Esophagus (tissue), 2 donors: Measurements from ENCODE around the gene SFMBT2. TPM values are rescaled to one million over a fixed set of nuclear protein-coding genes. Genes with fewer than 3 reads are reported as not detected.
"Not testable (repeated sequence)": the region's sequence is repeated elsewhere in the genome, so short reads cannot be mapped to it uniquely, and the experiment has no call there.

ENCODE experiments used
- H3K27ac ChIP-seq, 2 donors: one replicate each; pipeline ENCODE4 v1.5.1; 2013; ENCODE audit warnings: low read depth in 2 of 2, mild to moderate bottlenecking in 2 of 2, inconsistent platforms in 1 of 2, low read length in 1 of 2, moderate library complexity in 1 of 2
- H3K27me3 ChIP-seq, 2 donors: one replicate each; pipeline ENCODE4 v1.6.1; 2013; ENCODE audit warnings: low read length in 2 of 2, control low read depth in 1 of 2, mild to moderate bottlenecking in 1 of 2; ENCODE audit not compliant: insufficient read depth in 2 of 2, control insufficient read depth in 1 of 2
- H3K36me3 ChIP-seq, 2 donors: one replicate each; pipeline ENCODE4 v1.6.1; 2013; ENCODE audit warnings: low read length in 1 of 2; ENCODE audit not compliant: control insufficient read depth in 2 of 2, insufficient read depth in 2 of 2
- H3K4me1 ChIP-seq, 2 donors: one replicate each; pipeline ENCODE4 v1.6.1; 2013; ENCODE audit warnings: low read length in 1 of 2; ENCODE audit not compliant: control insufficient read depth in 2 of 2, insufficient read depth in 2 of 2
- H3K4me3 ChIP-seq, 2 donors: one replicate each; pipeline ENCODE4 v1.5.1; 2013; ENCODE audit warnings: low read length in 2 of 2, mild to moderate bottlenecking in 2 of 2, low read depth in 1 of 2, moderate library complexity in 1 of 2
- H3K9me3 ChIP-seq, 2 donors: one replicate each; pipeline ENCODE4 v1.6.1; 2013; ENCODE audit warnings: mild to moderate bottlenecking in 2 of 2, low read depth in 1 of 2, low read length in 1 of 2, moderate library complexity in 1 of 2; ENCODE audit not compliant: control insufficient read depth in 2 of 2, insufficient read depth in 1 of 2
- WGBS, 2 donors: extraction: QIAGEN DNeasy Blood & Tissue Kit; methylation state at CpG; one replicate each; pipeline ENCODE4 v1.1.7; 2013; 5-methylcytosine and 5-hydroxymethylcytosine counted together
- polyA plus RNA-seq, 2 donors: library from polyadenylated mRNA; stranded (reverse); fragments of 200-250 nt; gene quantifications; one replicate each; pipeline ENCODE4 v1.2.3, GENCODE V29; 2013
- donor health status: healthy with polysubstance abuse.
- donor health status: Bipolar disorder and iron deficiency.

The SFMBT2 gene
- polyA plus RNA-seq, 2 donors = 0.45 to 0.55 TPM

DNA sequence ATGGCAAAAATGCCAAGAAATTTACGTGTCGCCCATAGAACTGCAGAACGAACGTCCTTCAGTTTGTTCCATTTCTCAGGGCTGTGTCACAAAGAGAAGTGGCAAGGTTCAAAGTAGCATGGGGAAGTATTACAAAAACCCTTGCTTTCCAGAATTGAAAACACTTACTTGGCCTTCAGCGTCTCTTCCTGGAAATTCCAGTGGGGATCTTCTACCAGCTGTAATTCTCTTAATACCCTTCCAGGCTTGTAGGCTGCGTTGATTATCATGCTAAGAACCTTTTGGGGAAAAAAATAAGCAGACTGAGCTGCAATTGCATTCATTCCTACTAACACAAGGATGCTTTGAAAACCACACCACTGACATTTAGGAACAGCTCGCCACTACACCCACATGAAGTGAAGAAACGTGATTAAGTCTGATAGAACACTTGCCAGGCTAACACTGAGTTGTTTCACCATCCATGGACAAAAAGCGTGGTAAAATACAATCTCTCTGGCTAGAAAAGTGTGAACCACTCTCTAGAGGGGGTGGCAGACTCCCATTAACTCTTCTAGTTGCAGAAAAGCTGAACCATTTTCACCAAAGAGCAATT lies 222.3 kb downstream of the SFMBT2 start:
- H3K4me1 ChIP-seq = no peaks in the 10 kb centered on the region
- no peaks in the 10 kb centered on the region for H3K36me3 ChIP-seq
- WGBS, 2 donors = 81 to 82% methylated on average over 9 of the region's 9 CpGs
- H3K4me3 ChIP-seq = no peak overlapping the region
- no peaks in the 10 kb centered on the region for H3K9me3 ChIP-seq
- no peaks in the 10 kb centered on the region for H3K27me3 ChIP-seq
- no peak overlapping the region for H3K27ac ChIP-seq

DNA sequence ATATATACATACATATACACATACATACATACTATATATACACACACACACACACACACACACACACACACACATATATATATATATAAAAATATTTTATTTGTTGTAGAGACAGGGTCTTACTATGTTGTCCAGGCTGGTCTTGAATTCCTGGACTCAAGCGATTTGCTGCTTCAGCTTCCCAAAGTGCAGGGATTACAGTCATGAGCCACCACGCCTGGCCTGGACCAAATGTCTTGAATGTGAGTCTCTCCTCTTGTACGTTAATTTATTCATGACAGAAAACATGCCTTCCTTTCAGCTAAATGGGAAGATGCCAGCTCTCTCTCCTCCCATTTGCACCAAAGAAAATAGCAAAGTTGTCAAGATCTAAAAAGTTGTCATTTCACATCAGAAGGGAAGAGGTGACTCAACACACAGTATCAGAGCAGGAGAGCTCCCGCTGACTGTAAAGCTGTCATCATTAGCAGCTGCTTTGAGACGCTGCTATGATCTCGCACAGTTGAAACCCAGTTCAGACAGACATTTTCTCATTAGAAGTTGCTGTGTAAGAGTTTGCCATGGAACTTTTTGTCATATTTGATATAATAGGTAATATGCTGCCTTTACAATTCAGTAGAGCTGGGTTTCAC lies 224.3 kb downstream of the SFMBT2 start:
- Histone ChIP-seq H3K9me3 (no peaks in the 10 kb centered on the region), H3K27me3 (no peaks in the 10 kb centered on the region), H3K36me3 (no peaks in the 10 kb centered on the region), H3K4me3 (no peak overlapping the region), H3K4me1 (no peaks in the 10 kb centered on the region), H3K27ac (no peak overlapping the region)
- WGBS, 2 donors = 86 to 90% methylated on average over 6 of the region's 6 CpGs

DNA sequence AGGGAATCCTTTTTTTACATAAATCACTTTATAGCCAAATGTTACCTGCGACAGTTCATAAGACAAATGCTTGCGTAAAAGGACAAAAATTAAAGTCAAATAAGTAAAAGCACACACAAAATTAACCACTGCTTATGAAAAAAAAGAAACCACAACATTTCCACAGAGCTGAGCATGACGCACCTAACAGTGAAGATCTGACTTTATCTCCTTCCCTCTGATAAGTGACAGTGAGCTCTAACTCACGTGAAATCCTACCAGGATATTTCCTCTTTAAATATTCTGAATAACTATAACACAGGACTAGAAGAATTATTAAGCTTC lies 225.5 kb downstream of the SFMBT2 start:
- Histone ChIP-seq H3K36me3 (no peaks in the 10 kb centered on the region), H3K27me3 (no peaks in the 10 kb centered on the region), H3K4me1 (no peaks in the 10 kb centered on the region), H3K4me3 (no peak overlapping the region), H3K9me3 (no peaks in the 10 kb centered on the region), H3K27ac (no peak overlapping the region)
- WGBS, 2 donors = 75 to 80% methylated on average over 4 of the region's 4 CpGs

DNA sequence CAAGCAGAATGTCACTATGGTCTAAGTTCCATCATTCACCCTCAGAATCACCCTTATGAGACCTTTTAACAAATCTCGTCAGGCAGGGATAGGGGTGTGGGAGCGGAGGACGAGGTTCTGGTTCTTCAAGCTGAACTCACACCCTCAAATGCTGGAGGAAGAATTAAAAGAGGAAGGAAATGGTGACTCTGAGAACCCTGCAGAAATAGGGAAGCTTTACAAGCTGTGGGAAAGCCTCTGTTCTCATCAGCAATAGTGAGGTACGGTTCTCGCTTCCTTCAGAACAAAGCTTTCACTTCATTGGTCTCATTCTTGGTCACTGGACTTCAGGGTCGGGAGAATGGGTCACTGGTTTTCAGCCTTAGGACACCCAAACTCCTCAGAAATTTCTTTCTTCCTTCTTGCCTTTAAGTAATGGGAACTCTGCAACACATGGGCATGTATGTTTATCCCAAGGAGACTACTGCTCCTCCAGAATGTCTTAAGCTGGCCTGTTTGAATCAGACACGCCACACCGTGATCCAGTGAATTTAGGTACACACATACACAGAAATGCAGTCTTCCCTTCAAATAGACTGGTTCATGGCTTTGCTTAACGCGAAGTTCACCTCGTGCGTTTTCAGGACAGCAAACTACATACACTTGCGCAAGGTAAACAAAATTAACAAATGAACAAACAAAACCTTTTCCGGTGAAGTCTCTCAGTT lies 226.0 kb downstream of the SFMBT2 start:
- Histone ChIP-seq H3K27ac (no peak overlapping the region), H3K4me1 (no peaks in the 10 kb centered on the region), H3K4me3 (no peak overlapping the region), H3K27me3 (no peaks in the 10 kb centered on the region), H3K36me3 (no peaks in the 10 kb centered on the region), H3K9me3 (no peaks in the 10 kb centered on the region)
- WGBS, 2 donors = 87 to 89% methylated on average over 14 of the region's 14 CpGs

DNA sequence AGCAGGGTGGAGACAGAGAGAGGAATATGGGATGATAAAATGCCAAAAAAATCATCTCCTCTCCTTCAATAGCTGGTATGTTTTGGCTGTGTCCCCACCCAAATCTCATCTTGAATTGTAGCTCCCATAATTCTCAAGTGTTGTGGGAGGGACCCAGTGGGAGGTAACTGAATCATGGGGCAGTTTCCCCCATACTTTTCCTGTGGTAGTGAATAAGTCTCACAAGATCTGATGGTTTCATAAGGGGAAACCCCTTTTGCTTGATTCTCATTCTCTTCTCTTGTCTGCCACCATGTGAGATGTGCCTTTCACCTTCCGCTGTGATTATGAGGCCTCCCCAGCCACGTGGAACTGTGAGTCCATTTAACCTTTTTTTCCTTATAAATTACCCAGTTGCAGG lies 226.7 kb downstream of the SFMBT2 start:
- H3K27me3 ChIP-seq, H3K9me3 ChIP-seq, H3K27ac ChIP-seq, H3K4me3 ChIP-seq, H3K36me3 ChIP-seq, H3K4me1 ChIP-seq: not testable (repeated sequence)
- WGBS, 2 donors = 81 to 90% methylated on average over 2 of the region's 2 CpGs

DNA sequence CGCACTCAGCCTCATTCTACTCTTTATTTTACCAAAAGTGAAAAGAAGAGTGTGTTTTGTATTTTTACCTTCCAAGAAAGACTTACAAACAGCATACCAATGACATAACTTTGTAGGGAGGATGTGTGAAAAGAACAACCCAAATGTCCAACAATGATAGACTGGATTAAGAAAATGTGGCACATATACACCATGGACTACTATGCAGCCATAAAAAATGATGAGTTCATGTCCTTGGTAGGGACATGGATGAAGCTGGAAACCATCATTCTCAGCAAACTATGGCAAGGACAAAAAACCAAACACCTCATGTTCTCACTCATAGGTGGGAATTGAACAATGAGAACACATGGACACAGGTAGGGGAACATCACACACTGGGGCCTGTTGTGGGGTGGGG lies 228.5 kb downstream of the SFMBT2 start:
- not testable (repeated sequence) for H3K27me3 ChIP-seq, H3K27ac ChIP-seq, H3K9me3 ChIP-seq, H3K4me3 ChIP-seq, H3K4me1 ChIP-seq, H3K36me3 ChIP-seq
- whole genome bisulfite sequencing, 2 donors = 95 to 97% methylated on average over 1 of the region's 1 CpG

DNA sequence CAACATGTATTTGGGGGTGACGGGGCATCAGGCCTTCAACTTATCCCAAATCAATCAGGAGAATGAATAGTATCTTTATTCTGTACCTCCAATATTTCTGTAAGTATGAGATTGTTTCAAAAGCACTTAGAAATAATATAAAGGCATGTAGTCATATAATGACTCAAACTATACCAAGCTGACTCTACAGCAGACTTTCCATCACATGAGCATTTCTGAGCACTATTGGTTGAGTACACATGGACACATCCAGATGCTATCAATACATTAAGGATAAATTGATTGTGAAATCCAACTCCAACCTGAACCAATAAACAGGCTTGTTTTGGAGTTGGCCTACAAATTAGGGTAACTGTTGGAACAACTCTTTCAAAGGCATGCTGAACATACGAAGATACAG lies 229.4 kb downstream of the SFMBT2 start:
- Histone ChIP-seq H3K4me1 (no peaks in the 10 kb centered on the region), H3K27ac (no peak overlapping the region), H3K9me3 (no peaks in the 10 kb centered on the region), H3K4me3 (no peak overlapping the region), H3K36me3 (no peaks in the 10 kb centered on the region), H3K27me3 (no peaks in the 10 kb centered on the region)
- WGBS, 2 donors = 92 to 95% methylated on average over 2 of the region's 2 CpGs

DNA sequence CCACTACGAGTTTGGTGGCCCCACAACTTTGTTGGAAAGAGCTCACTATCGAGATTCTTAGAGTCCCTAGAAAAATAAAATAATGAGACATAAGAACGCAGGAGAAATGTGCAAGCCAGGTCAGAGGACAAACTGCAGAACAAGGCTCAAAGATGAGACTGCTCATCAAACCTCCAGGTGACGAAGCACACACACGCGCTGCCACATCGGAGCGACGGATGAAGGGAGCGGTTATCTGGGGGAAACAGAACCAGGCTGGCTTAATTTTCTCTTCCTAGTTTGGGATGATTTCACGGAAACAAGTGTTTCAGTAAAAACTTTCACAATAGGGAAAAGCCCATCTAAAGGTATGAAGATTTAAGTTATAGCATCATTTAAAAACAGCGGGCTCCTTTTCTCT lies 231.3 kb downstream of the SFMBT2 start:
- Histone ChIP-seq H3K36me3 (no peaks in the 10 kb centered on the region), H3K9me3 (peaks cover 0 to 3% of the 10 kb centered on the region in 2 donors), H3K27ac (no peak overlapping the region), H3K4me3 (no peak overlapping the region), H3K27me3 (no peaks in the 10 kb centered on the region), H3K4me1 (no peaks in the 10 kb centered on the region)
- WGBS, 2 donors = 89% methylated on average over 12 of the region's 12 CpGs

DNA sequence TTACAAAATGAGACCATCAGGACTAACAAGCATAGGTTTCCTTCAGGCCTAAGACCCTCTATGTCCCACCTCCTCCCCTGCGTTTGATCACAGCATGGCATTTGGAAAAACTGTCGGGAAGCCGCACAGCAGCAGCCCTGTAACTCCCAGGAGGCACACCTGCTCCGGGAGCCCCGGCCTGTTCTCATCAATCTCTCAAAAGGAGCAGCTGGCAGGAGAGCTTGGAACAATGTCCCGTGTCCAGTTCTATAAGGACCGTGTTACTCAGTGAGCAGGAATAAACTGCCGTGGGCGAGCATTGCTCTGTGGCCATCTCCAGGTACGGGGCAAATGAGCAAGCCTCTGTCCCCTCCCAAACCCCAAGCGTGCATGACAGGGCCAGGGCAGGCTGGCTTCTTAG lies 236.9 kb downstream of the SFMBT2 start:
- H3K9me3 ChIP-seq = peaks cover 0 to 3% of the 10 kb centered on the region in 2 donors
- H3K4me3 ChIP-seq = no peak overlapping the region
- H3K27me3 ChIP-seq = no peaks in the 10 kb centered on the region
- H3K4me1 ChIP-seq = no peaks in the 10 kb centered on the region
- no peak overlapping the region for H3K27ac ChIP-seq
- WGBS, 2 donors = 84 to 90% methylated on average over 11 of the region's 11 CpGs
- H3K36me3 ChIP-seq = peaks cover 0 to 15% of the 10 kb centered on the region in 2 donors

DNA sequence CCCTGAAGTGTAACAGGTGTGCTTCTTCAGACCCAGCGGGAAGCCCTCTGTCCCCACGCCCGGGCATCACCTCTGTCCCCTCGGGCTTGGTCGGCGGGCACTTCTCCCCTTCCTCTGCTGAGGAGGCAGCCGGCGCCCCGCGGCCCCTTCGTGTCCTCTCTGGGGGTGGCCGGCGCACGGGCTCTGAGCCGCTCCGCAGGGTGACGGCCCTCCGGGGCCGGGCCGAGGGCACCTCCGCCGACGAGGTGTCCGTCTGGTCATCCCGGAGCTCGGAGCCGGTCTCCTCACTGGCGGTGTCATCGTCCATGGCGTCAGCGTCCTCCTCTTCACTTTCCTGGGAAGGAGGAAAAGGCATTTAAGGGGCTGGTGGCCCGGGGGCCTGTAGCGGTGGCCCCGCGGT lies 239.0 kb downstream of the SFMBT2 start:
- Histone ChIP-seq H3K27me3 (no peaks in the 10 kb centered on the region), H3K36me3 (peaks cover 0 to 15% of the 10 kb centered on the region in 2 donors), H3K4me3 (no peak overlapping the region), H3K9me3 (peaks cover 0 to 3% of the 10 kb centered on the region in 2 donors), H3K4me1 (no peaks in the 10 kb centered on the region), H3K27ac (no peak overlapping the region)
- 95 to 97% methylated on average over 35 of the region's 35 CpGs for WGBS, 2 donors
